NOMO-1 (cell line): ENCODE results near the gene EDN2.

Experiments used
- DNase-seq, 2 experiments: peaks; one replicate each; lab custom pipeline; 2025; ENCODE audit not compliant: unreplicated experiment in 2 of 2; lab: John Stamatoyannopoulos, UW

Gene EDN2

DNA sequence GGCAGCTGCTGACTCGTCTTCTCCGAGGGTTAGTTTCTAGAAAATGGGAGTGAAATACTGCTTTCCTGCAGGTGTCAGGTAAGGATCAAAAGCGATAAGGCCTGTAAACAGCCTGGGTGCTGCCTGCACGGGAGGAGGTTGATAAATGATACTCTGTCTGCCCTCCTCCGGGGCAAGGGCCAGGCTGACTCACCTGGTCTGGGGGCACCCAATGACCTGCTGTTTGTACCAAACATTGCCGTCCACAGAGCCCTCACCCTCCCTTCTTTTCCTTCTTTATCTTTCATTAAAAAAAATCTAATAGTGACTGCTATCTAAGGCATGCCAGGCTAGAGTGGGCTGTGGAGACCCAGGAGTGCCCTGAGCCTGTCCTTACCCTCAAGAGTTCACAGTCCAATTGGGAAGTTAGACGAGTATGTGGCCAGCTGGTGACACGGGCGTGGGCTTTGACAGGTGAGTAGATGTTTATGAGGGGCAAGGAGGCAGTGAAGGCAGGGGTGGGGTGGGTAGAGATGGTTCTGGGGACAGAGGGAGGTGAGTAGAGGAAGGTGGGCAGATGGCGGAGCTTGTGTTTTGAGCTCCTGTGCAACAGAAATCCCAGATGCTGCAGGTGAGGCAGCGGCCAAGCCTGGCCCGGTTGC lies 16.2 kb downstream of the EDN2 start:
- no peak for DNase-seq

DNA sequence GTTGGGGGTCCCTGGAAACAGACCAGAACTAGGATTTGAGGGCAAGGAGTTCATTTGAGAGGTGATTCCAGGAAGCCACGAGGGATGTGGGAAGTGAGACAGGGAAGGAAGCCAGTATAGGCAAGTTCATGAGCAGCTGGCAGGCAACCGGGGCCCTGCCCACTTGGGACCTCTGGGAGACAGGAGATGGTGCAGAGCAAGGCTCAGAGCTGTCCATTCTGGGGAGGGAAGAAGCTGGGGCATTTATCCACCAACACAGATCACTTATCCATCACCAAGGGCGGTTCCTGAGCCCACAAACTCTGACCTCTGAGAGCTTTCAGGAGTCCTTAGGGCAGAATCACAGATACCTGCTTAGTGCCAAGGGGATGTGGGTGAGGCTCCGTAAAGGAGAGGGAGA lies 16.8 kb downstream of the EDN2 start:
- DNase-seq: no peak

DNA sequence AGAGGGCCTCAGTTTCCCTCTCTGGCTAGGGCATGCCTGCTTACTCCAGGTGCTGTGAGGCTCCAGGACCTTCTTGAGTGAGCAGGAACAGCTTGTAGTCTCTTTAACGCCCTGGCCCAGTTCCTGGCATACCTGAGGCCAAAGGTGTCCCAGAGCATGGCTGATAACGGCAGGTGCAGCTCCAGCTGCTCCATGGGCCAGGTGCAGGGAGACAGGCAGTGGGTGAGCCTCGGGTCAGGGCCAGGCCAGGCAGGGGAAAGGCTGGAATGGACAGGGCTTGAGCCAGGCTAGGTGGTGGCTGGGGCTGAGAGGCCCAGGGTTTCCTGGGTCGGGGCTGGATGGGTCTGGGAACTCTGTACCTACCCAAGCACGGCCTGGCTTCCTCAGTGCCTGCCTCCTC lies 18.3 kb downstream of the EDN2 start:
- DNase-seq: no peak

DNA sequence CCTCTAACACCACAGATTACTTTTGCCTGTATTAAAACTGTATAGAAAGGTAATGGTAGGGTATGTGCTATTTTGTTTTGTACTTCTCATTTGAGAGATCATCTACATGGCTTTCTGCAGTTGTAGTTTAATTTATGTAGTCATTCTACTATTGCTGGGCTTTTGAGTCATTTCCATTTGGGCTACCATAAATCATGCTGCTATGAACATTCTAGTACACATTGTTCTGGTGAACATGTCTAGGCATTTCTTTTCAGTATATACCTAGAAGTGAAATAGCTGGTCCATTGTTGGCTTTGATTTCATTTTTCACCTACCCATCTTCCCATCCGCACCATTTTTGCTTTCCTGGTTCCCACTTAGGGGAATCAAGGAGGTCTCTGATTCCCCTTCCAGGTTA lies 18.7 kb downstream of the EDN2 start:
- DNase-seq: no peak

DNA sequence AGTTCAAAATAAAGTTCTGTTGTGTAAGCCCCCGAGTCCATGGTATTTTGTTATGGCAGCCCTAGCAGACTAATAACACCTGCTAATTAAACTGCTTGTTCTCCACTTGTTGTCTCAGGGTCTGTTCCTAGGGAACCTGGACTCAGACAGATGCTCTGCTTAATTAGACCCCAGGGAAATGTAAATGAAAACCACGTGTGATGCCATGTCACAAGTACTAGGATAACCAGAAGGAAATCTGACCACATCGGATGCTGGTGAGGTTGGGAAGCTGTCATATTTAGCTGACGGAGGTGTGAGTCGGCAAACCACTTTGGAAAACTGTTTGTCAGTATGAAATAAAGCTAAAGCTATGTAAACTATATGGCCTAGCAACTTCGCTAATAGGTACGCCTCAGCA lies 19.6 kb downstream of the EDN2 start:
- no peak for DNase-seq

DNA sequence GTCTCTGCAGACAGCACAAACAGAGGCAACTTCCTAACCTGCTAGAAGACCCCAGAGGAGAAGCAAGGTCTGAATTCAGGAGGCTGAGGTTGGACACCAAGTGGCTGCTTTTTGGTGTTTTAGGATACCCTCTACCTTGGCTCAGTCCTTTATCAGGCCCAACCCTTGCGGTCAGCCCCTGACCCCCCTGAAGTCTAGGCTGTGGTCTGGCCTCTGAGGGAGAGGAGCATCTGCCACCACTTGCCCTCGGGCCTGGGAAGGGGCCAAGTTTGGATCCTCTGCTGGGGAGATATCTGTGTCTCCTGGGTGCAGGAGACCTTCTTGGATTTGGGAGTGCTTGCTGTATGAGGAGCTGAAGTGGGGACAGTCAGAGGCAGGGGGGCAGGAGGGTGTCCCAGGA lies 21.0 kb downstream of the EDN2 start:
- DNase-seq: no peak

DNA sequence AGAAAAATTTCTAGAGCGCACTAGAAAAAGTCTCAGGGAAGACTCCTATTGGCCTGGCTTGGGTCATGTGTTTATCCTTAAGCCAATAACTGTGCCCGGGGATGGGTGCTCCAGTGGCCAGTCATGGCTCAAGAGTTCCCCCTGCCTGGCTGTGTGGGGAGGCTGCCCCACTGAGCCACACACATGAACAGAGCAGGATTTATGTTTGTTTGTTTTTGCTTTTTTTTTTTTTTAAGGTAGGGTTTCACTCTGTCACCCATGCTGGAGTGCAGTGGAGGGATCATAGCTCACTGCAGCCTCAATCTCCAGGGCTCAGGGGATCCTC lies 21.8 kb downstream of the EDN2 start:
- DNase-seq: no peak

DNA sequence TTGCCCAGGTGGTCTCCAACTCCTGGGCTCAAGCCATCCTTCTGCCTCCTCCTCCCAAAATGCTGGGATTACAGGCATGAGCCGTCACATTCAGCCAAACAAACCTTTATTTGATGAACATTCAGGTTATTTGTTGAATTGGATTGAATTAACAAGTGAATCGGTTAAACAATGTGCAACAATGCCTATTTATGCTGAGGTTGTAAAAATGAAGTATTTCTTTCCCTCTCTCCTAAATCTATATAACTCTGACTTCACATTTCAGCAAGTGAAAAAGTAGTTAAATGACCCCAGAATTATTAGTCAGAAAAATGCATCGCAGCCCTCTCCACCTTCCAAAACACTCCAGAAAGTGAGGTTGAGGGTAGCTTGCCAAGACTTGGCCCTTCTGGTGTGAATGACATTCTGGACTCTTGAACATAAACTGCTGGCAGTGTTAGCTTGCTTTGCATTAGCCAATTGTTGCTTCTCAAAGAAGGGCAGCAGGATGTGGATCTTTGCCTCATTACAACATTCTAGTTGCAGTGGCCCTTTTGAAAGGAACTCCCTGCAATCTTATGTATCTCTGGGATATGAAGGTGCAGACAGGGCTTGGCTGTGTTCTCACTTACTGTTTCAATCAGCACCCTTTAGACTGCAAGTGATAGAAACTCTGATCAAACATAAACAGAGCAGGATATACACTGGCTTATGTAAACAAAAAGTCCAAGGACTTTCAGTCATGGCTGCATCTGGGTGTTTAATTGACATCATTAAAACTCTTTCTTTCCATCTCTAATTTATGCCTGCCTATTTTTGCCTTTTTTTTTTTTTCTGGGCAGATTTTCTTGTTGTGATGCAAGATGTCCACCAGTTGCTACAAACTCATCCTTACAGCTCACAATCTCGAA lies 22.4 kb downstream of the EDN2 start:
- no peak for DNase-seq

DNA sequence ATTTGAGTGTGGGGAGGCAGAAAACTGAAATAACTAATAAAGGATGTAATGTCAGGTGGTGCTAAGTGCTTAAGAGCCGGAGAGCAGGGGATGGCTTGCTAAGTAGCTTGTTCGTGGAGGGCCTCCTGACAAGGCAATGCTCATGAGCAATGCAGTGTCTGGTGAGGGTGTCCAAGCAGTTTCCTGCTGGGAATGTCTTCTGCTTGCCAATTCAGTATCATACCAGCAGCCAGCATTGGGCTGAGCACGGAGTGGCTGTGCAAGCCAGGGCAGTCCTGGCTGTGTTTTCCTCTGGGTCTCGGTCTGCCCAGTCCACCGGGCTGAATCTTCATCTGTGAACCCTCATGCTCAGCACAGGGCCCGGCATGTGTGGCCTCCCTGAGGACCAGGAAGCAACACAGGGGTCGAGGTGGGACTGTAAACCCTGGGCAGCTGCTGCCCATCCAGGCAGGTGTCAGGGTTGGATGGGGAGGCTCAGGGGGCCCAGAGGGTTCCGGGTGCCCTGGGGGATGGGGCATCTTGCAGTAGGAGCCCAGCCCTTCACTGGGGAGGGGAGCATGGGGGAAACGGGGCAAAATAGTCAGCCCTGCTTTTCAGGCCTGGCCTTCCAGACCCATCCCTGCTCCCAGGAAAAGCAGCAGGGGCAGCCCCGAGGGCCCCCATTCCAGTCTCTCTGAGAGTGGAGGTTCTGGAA lies 27.5 kb downstream of the EDN2 start:
- DNase-seq: no peak

DNA sequence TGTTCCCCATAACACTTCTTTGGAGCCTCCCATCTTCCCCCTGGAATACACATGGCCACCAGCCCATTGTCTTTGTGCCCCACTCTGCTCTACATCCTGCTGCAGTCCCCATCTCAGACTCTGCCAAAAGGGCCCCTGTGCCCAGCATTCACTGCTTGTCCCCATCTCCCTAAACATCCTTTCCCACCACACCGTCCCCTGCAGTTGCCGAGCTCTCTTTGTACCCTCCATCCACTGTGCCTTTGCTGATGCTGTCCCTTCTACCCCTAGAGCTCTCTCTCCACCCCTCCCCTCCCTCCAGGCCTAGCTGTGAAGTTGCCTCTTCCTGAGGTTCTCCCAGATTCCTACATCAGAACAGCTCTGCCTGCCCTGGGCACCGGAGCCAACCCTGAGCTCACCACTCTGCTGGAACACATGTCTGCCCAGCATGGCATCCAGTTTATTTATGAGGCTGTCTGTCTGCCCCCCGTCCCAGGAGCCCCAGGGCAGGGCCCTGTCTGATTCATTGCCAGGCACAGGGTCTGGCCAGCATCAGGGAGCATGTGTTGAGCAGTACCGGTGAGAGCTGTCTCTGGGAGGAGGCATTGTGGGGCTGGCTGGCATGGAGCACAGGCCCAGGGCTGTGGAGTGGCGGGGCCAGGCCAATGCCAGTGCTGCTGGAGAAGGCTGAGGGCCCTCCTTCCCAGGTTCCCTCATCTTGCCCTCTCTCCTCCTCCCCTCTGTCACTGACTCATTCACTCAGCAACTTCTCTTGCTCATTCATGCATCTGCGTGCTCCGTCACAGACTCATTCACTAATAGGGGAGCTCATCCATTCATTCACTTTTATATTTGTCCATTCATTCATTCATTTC lies 28.8 kb downstream of the EDN2 start:
- DNase-seq: no peak

DNA sequence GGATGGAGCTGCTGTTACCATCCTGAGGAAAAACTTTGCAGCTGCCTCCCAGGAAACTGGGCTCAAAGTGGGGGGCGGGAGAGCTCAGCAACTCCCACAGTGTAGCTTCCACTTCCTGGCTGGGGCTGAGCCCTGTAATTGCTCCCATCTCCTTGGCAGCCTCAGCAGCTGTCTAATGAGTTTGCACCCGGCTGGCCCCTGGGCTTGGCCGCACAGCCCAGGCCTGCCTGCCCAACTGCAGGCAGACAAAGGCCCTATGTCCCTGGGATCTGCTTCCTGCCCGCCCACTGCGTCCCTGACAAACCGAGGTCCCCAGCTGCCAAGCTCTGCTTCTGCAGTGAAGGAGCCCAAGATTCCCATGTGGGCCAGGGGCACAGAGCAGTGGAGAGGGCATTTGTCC lies 30.1 kb downstream of the EDN2 start:
- DNase-seq: no peak

DNA sequence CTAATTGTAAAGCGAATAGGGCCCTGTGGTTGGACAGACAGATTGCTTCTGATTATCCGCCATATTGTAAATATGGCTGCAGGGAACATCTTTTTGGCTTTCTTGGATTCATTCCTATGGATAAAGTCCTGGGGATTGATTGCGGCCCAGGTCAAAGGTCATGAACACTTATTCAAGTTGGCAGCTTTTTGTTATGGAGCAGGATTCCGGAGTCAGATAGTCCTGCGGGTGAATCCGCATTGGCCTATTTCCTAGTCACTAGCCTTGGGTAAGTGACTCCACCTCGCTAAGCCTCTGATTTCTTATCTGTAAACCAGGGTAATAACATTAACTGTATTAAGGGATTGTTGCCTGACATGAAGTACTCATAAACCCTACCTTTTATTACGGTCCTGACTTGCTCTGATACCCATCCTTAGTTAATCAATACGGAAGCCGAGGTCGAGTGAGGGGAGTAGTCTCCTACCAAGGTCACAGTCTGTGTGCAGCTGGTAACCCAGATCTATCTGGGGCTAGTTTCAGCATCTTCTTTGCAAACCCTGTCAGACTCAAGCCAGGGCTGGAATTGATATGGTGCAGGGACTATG lies 31.7 kb downstream of the EDN2 start:
- no peak for DNase-seq

DNA sequence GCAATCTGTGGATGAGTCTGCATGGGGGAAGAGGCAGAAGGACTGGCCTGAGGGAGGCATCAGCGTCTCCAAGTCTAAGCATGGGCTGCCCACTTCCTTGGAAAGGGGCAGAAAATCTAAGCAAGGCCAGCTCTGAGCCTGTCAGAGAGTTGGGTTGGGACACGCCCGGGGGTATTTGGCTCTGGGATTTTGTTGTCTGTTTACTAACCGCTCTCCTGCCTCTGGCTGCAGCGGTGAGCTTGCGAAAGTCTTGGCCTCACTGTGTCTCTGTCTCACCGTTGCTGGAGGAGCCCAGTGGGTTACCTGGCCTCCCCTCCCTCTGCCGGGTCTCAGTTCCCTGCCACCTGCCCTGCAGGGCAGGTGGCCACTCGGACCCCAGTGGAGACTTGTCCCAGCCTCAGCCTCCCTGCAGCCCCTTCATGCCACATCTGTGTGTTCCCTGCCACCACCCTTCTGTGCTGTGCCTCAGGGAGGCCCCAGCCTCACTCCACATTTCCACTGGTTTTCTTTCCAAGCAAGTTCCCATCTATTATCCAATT lies 33.7 kb downstream of the EDN2 start:
- no peak for DNase-seq

DNA sequence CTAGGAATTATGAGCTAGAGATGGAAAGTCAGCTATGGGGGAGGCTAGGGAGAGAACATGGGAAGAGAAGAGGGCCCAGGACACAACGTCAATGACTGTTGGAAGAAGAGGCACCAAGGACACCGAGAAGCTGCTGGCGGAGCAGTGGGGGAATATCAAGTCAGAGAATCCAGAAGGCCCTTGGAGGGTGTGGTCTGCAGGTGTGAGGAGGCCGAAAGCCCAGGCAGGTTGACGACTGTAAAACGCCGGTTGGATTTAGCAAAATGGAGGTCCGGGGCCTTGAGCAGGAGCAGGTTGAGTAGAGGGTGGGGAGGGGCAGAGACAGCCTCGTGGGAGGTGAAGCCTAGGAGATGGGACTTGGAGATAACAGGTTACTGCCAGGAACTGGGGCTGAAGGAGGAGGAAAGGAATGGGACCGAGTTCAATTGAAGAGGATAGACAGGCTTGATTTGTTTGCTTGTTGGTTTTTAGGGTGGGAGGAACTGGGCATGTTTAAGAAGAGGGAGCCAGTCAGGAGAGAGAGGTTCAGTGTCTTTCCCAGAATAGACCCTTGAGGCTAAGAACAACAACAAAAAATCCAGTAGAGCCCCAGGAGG lies 35.1 kb downstream of the EDN2 start:
- DNase-seq: no peak

DNA sequence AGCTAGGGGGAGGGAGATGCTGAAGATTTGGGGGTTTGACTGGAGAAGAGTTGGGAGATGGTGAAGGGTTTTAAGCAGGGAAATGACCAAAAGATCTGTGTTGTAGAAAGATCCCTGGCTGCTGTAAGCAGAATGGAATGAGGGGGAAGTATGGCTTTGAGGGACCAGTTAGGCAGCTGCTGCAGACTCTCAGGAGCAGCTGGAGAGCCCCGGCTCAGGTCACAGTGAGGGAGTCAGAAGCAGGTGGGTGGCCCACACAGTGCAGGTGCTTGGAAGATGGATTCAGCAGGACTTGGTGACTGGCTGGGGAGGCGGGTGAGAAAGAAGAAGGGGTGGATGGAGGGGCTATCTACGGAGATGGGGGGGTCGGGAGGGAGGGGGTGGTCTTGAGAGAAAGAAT lies 35.7 kb downstream of the EDN2 start:
- DNase-seq: no peak

DNA sequence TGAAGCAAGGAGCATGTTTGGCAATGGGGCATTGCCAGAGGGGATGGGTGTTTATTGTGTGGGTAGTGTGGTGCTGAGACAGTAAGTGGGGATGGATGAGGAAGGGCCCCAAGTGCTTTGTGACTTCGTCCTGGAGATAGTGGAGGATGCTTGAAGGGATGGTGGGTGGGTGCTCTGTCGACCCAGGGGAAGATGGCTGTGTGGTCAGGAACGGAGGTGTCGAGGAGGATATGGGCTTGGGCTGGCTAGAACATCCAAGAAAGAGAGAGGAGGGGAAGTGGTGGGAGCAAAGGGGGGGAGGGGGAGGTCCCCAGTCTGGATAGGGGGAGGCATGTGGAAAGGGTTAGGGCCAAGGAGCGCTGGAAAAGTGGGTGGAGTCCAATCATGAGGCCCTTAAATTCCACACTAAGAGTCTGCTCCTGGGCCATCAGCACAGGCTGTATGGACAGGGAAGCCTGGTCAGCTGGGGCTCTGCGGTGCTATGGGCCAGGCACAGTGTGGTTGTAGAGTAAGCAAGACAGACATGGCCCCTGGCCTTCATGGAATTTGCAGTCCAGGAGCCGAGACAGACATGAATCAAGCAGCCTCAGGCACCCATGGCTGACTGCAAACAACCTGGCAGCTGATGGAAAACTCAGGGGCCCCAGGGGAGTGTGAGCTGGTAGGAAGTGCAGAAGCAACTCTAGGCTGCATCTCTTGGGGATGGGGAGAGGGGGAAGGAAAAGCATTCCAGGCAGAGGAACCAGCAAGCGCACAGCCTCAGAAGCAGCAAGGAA lies 36.3 kb downstream of the EDN2 start:
- no peak for DNase-seq

DNA sequence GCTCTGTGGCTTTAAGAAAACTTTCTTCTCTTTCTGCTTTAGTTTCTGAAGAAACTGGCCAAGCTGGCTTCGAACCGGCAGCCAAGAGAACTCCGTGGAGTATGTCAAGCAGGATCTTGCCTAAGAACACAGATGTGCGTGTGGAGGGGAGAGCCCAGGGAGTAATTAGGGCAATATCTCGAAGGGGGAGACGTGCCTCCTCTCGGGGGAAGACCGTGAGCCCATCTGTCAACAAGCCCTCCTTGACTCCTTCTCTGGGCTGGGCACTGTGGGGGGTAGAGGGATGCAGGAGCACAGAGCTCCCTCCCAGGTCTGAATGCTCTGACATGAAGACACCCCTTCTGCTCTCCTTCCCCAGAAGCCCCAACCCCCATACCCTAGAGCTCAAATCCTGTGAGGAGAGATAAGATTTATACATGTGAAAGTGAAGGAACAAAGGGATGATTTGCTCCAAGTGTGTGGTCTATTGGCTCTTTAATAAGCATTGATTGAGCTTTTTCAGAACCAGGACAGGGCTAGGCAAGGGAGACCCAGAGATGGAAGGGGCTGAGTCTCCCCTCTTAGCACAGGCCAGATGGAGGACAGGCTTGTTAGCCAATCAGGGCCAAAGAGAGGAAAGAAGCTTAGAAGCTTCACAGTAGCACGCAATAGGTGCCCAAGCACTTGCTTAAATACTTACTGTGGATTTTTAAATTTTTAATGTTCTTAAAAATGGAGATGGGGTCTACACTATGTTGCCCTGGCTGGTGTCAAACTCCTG lies 37.5 kb downstream of the EDN2 start:
- no peak for DNase-seq

DNA sequence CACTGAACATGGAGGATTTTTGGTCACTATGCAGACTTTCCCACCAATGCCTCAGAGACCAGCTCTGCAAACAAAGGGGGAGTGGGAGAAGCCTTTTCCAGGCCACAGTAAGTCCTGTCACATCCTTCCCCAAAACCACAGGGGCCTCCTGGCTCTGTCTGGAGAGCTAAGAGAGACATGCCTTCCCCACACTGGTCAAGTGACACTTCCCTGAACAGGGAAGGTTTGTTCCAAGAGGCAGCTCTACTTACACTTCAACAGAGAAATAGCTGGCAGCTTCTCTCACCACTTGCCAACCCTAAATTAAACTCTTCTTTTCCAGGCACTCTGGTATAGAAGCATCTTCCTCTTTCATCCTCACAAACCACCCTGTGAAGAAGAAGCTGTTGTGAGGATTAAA lies 39.7 kb downstream of the EDN2 start:
- no peak for DNase-seq

DNA sequence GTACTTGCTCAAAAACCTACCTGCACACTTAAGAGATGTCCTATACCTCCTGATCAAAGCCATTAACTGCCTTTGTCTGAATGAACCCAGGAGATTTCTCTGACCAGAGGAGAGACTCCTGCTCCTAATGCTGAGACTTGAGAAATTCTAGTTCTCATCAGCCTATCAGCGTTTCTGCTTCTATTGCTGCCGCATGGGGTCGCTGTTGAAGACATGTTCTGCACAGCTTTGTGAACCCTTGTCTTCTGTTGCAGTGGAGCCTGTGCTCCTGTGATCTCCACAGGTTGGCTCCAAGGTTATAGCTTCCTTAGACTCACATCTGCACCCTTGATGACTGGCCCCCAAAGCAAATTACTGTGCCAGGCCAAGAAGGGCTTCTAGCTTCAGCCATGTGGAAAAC lies 40.2 kb downstream of the EDN2 start:
- no peak for DNase-seq
